ENCODE data around the gene ADPRM. TPM values are rescaled to one million over a fixed set of nuclear protein-coding genes. Genes with fewer than 3 reads are reported as not detected.
"Not testable (repeated sequence)": the region's sequence is repeated elsewhere in the genome, so short reads cannot be mapped to it uniquely, and the experiment has no call there.

ADPRM gene, protein sequence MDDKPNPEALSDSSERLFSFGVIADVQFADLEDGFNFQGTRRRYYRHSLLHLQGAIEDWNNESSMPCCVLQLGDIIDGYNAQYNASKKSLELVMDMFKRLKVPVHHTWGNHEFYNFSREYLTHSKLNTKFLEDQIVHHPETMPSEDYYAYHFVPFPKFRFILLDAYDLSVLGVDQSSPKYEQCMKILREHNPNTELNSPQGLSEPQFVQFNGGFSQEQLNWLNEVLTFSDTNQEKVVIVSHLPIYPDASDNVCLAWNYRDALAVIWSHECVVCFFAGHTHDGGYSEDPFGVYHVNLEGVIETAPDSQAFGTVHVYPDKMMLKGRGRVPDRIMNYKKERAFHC
- total RNA-seq: 13.3 and 18.9 TPM in 2 replicates

DNA sequence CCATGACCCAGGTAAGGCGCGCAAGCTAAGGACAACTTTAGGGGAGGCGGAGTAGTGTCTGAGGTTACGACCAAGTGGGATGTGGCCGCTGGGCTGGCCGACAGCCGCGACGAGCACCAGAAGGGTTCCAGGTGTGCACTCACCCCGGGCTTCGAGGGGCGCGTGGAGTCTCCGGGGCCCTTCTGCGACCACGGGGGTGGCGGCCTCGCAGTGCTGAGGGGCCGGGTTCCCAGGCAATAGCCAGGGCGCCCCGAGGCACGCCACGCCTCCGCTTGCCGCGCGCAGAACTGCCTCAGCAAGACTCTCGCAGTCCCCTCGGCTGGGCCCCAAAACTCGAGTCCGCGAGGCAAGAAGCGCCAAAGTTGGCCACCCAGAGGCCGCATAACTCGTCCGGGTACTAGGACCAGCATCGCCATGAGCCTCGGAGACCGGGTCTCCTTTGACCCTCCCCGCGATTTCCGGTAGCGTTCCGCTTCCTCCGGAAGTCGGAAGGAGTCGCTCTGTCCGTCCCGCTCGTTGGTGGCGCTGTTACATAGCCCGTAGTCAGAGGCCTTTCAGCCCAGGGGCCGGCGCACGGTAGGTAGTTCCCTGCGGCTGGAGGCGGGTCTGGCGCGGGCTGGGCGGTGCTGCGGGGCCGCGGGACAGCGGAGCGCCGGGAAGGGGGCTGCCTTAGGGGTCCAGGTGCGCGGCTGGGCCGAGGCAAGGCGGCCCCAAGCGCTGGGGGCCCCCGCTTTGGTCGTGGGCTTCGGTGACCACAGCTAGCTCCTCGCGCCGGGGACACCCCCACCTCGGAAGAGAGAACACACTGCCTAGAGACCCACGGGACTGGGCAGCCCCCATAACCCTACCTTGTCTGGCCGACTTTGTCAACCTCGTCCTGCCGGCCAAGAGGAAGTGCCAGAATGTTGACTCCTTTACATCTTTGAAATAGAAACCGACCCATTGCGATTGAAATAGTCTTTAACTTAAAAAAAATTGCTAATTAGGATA is at the start of gene ADPRM, which contains the start of gene SCO1:
Gene ADPRM (plus strand): TSS at position 503 of the 990 bp plus-strand sequence. CDS start 7,333 bp downstream, outside the sequence.
Gene SCO1 (minus strand): TSS at position 442 of the 990 bp plus-strand sequence. CDS start 26 bp downstream, at position 416.
- peak; percentile 86 for DNase-seq (ENCODE audit: low read depth)

DNA sequence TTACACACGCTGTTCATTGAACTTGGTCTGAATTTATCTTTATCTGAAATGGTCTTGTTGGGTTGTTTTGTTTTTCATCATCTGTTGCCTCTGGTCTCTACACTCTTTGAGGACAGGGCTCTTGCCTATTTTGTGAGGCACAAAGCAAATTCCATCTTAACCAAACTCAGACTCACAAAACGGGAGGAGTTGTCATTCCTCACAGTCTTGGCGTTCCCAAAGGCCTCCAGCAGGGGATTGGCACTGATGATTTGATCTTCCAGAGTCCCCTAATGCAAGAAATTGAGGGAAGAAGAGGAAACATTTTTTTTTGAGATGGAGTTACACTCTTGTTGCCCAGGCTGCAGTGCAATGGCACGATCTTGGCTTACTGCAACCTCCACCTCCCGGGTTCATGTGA is 49.0 kb upstream of the ADPRM start:
- no peak for DNase-seq (ENCODE audit: low read depth)

DNA sequence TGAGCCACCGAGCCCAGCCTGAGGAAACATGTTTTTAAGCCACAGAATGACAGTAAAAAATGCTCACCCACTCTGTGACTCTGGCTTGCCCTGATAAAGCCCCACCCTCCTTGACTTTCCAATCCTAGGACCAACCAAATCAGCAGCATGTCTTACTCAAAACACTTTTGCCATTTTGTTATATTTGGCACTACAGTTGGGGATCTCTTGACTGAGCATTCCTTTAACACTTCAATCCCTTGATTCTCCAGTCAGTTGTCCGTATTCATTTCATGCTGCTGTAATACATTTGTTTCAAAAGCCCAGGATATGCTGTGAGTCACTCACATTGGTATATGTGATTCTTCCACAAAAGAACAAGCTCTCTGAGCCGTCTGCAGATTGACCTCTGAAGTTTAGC is 48.4 kb upstream of the ADPRM start:
- no peak for DNase-seq (ENCODE audit: low read depth)

DNA sequence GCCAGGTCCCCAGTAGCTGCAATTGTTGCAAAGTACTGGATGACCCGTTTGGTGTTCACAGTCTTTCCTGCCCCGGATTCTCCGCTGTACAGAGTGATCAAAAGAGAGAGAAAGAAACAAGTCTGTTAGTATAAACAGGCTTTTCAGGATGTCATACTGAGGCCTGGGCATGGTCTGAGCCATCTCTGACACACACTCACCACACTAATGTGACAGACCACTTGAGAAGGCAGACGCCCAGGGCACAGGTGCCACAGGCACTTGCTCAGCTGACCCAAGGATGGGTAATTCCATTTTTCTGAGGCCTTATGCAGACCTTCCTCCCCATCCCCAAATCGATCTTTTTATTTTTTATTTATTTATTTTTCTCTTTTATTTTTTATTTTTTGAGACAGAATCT is 47.8 kb upstream of the ADPRM start:
- no peak for DNase-seq (ENCODE audit: low read depth)

DNA sequence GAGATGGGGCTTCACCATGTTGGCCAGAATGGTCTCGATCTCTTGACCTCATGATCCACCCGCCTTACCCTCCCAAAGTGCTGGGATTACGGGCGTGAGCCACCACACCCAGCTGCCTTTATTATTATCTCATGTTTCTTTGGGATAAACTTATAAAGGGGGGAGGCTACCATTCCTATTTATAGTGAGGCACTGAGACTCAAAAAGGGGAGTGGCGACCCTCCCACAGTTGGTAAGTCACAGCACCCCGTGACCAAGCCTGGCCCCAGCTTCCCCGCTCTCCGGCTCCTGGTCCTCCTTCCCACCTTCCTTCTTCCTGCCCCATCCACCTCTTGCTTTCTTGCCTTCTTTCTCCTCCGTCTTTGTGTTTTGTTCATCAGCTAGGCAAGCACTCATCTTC is 45.5 kb upstream of the ADPRM start:
- no peak for DNase-seq (ENCODE audit: low read depth)

DNA sequence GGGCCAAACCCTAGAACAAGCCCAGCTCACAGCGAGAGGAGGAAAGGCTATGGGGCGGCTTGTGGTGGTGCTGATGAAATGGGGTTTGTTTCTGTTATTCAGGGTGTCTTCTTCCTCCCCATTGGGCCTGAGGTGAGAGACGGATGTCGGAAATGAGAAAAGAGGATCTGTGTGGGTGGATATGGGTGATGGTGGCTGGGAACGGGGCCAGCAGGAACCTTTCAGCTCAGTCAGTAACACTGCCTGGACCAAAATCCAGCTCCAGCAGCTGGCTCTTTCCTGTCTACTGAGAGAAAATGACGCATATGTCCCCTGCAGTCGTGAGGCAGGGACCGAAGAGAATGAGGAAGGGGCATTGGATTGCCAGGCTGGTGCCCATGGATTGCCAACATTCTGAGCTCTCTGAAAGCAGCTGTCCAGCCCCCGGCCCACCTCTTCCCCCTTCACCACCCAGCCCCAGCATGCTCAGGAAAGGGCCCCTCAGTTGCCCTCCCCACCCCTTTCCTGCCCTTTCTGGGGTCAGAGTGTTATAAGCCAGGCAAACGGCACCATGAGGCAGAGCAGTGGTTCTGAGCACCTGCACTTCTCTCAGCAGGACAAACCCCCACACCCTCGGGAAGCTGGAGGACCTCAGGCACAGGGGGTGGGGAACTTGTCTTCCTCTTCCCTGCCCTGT is 44.3 kb upstream of the ADPRM start:
- no peak for DNase-seq (ENCODE audit: low read depth)

DNA sequence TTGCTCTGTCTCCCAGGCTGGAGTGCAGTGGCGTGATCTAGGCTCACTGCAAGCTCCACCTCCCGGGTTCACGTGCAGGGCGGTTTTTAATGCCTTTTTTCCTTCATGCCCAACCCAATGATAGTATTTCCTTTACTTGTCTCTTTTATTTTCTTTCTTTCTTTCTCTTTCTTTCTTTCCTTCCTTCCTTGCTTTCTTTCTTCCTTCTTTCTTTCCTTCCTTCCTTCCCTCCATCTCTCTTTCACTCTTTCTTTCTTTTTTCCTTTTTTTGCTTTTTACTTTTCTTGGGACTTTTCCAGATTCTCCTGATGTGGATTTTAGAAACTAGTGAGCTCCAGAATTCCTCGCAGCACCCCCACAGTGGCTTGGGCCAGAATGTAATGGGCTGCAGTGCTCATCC is 43.4 kb upstream of the ADPRM start:
- no peak for DNase-seq (ENCODE audit: low read depth)

DNA sequence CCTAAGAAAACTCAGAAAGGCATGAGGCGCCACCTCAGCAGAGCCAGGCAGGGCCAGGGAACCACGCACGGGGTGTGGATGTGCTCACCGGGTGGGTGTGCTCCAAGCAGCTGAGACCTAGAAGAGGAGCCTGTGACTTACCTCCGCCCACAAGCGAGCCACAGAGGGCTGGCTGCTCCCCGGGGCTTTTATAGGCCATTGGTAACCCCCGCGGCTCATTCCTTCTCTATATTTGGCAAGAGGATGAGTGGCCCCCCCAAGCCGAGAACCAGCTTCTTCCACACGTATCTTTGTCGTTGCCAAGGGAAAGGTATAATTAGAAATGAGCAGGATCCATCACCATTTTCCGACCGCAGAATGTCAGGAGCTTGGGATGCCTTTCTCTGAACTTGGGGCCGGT is 40.2 kb upstream of the ADPRM start, which contains the start of gene MYH3:
Gene MYH3 (minus strand): TSS at position 162 of the 400 bp plus-strand sequence. CDS start 2,245 bp downstream, outside the sequence.
- no peak for DNase-seq (ENCODE audit: low read depth)

DNA sequence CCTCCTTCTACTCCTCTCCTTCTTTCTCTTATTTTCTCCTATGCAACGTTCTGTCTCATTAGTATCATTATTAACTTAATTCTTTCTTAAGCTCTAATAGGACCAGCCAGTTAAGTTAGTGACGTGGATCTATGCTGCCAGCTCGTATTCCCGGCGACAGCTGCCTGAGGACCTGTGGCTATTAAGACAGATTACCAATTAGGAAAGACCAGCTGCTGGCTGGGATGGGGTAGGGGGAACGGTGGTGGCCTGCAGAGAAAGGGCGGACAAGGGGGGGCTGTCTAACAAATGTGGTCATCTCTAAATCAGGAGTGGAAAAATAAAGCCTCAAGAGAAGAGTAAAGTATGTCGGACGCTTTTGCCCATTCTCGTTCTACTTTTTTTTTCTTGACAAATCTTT is 39.5 kb upstream of the ADPRM start:
- DNase-seq (ENCODE audit: low read depth): no peak

DNA sequence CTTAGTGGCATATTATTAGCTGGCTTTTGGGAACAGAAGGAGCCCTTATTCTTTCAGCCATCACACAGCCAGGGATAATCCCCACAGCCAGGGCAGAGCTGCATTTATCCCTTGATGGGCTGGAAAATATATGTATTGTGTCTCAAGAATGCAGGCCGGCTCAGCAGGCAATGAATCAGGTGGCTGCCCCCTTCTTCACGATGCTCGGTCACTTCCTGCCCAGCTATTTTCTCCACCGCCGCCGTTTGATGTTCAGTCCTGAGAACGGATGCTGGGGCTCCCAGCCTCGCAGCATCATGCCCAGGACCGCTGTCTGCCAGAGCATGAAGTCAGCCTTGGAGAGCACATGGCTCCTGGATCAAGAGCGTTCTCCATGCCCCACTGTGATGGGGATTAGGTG is 36.0 kb upstream of the ADPRM start:
- DNase-seq (ENCODE audit: low read depth): no peak

DNA sequence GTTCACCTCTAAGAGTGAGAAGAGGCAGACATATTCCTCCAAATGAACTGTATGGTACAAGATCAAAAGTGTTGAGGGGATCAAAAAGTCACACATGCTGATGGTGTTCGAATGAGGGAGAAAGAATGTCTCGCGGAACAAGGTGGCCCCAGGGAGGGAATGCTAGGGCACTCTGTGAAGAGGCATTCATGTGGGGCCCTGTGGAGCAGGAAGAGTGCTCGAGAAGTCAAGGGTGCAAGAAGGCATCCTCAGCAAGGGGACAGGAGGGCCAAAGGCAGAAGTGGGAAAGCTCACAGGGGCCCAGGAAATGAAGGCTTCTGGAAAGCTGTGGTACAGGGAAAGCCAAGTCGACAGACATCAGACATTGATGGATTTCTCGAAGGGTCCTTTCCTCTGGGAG is 34.2 kb upstream of the ADPRM start:
- DNase-seq (ENCODE audit: low read depth): no peak

DNA sequence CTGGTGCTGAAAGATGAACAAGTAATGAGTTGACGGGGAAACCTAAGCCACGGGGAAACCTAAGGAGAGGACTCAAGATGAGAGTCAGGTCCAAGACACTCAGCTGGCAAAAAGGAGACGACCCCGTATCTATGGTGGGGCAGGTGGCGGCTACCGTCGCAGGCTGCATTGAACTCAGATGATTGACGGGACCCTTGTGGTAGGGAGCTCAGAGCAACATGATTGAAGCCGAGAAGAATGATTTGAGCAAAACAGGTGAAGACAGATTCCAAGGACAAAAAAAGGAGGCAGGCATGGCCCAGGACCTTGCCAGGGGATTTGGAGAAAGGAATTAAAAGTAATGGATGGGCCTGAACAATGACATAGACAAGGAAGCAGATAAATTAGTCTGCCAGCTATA is 32.8 kb upstream of the ADPRM start:
- no peak for DNase-seq (ENCODE audit: low read depth)

DNA sequence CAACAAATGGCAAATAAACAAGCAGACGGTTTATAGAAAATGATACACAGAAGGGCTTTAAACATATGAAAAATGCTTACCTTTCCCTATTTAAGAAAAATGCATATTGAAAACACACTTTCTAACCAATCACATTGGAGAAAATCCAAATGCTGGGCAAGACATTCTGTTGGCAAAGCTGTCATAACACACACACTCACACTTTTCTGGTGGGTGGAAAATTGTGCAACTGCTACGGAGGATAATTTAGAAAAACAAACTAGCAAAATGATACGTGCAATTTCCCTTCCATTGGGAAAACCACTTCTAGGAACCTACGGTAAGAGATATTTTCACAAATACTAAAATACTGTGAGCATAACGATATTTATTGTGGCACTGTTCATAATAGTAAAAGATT is 30.5 kb upstream of the ADPRM start:
- DNase-seq (ENCODE audit: low read depth): no peak

DNA sequence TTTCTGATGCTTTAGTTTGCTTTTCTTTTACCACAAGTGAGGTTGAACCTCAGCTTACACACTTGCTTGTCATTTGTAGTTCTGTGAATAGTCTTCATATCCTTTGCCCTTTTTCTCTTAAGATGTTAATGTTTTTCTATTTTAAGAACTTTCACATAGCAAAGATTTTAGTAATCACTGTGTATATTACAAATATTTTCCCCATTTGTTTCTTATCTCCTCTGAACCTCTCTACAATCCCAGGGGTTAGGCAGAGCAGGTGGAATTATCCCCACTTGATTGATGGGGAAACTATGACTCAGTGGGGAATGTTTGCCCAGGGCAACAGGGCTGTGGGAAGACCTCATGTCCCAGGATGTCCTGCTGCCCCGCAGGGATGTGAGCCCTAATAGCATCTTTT is 28.6 kb upstream of the ADPRM start:
- DNase-seq (ENCODE audit: low read depth): no peak

DNA sequence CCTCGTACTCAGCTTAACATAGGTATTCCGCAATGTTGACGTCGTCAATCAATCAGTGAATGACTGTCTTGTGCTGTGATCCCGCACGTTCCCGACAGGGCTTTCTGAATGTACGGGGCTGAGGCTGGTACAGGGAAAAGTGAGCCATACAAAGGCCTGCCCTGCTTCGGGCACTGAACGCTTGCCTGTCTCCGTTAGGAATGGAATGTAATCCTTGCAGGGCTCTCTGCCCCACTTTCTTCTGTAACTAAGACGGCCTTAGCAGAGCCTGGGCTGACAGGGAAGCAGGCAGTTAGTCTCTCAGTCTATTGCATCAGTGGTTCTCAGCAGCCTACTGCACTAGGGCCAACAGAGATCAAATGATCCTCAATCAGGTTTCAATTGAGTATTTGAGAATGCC is 24.1 kb upstream of the ADPRM start:
- no peak for DNase-seq (ENCODE audit: low read depth)

DNA sequence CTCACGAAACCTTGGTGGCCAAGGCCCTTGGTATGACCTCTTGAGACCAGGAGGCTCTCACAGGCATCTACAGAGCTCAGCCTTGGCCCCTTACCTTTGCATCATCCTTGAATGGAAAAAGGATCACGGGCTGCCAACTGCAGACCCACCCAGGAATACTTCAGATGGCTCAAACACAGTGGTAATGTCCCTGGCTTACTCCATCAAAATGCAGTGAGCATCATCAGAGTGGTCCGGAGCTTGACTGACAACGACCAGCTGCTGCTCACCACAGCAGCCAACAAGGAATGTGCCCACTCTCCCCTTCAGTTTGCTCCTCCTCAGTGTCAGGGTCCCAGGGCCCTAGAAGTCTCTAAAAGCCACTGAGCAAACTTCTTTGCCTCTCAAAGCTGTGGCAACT is 22.7 kb upstream of the ADPRM start:
- no peak for DNase-seq (ENCODE audit: low read depth)

DNA sequence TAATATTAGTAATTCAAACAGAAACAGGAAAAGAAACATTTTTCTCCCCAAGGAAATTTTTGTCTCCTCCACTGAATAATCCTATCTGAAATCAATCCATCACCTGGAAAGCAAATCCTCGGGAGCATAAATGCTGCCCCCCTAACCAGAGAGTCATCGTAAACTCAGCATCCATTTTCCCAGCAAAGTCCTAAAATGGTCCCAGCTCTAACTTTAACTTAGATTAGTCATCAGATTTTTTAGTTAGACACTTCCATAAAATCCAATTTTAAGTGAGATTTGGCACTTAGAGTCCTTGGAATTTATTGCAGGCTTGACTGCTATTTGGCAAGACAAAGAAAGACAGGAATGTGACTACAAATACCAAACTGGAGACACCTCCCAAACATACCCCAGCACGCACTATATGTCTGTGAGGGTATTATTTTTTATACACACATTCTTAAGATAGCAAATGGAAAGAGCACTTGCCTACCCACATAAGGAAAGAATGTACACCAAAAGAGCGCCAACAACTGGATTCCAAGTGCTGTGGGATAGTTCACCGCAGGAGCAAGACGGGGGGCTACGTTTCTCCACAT is 15.4 kb upstream of the ADPRM start:
- DNase-seq (ENCODE audit: low read depth): no peak

DNA sequence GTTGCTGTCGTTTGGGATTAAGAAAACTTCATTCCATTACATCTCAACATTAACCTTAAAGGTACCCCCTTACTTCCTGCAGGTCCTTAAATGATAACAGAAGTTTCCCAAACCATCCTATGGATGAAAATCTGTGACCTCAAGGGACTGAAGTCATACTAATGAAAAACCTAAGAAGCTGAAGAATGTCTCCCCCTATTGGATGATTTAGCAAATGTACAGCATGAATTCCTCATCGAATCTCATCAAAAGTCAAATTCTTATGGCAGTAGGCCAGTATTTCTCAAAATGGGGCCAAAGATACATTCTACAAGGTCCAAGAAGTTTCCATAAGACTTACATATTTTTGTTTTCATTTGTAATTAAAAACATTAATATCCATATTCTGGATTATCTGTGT is 13.5 kb upstream of the ADPRM start:
- DNase-seq (ENCODE audit: low read depth): peak; percentile 26

DNA sequence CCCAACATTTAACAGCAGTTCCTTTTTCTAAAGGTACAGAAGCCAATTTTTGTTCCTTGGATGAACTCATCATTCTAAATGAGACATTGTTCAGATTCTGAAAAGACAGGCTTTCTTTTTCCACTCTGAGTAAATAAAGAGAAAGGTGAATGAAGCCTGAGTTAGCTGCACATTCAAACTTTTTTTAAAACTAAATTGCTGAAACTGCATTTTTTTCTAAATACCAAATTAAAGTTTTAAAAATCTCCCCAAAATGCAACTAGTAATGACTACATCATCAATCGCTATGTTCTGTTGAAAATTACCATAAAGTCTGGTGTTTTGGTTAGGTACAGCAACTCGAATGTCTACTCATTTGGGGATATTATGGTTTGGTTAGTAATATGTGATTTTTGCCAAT is 9.9 kb upstream of the ADPRM start:
- no peak for DNase-seq (ENCODE audit: low read depth)

DNA sequence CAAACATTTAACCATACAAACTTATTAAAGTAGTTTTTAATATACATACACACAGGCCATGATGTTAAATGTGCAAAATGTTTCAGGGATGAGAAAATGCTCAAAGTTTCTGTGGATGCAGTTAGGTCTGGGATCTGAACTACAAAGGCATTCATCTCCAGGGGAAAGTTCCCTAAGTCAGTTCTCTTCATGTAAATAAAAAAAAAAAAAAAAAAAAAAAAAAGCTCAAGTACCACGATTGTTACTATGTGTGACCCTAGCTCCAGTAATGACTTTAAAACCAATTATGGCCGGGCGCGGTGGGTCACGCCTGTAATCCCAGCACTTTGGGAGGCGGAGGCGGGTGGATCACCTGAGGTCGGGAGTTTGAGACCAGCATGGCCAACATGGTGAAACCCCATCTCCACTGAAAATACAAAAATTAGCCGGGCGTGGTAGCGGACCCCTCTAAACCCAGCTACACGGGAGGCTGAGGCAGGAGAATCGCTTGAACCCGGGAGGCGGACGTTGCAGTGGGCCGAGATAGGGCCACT is 1.5 kb upstream of the ADPRM start:
- DNase-seq (ENCODE audit: low read depth): not testable (repeated sequence)

DNA sequence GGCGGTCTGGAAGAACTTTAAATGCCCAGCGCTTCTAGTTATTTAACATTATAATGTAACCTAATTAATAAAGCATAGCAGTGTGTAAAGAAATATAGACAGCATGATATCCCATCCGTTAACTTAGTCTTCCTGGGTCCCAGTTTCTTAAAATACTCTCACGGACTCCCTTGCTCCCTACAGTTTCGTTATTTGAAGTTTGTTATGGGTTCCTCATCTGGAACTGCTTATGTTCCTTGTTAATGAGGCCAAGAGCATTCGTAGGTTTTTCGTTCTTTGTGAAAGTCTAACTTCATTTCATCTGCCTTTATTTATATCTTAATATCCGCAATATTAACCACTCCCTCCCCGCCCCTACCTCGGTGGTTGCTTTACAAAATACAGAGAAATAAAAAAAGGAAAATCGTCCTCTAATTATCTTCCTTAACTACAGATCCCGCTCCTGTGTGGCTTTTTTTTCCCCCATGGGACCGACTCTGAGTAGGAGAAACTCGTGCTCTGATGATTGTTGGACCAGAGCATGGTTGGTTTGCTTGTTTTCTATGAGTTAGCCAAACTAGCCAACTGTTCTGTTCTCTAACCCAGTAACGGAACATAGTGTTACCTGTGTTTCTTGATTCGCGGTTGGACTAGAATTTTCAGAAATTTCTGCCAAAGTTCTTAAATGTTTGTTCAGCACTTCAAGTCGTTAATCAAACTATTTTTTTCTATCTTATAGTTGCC is 863 bp downstream of the ADPRM start:
- peak; percentile 31 for DNase-seq (ENCODE audit: low read depth)

Data from renal cortical epithelial cell (primary cell).